ENCODE data around the gene HMGN3.

DNA sequence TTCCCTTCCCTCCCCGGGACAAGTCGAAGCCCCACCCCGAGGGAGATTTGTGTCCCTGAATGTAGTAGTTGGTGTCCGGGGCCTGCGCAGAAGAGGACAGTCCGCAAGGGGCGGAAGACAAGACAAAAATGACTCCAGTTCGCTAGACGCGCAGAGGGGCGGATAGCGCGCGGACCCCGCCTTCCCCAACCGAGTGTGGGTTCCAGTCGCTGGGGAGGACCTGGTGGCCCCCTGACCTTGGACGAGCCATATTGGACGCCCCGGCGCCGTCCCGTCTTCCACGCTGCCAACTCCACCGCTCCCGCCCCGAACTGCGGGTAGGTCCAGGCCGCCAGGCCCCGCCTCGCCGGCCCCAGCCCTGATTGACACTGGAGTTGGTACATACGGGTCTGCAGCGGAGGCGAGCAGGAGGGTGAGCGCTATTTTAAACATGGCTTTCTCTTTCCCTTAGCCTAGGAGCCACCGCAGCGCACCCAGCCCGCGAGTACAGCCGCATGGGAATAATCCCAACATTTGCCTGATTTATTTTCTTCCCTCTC lies 802 bp downstream of the HMGN3 start:
- TF ChIP-seq, protein P1, sequence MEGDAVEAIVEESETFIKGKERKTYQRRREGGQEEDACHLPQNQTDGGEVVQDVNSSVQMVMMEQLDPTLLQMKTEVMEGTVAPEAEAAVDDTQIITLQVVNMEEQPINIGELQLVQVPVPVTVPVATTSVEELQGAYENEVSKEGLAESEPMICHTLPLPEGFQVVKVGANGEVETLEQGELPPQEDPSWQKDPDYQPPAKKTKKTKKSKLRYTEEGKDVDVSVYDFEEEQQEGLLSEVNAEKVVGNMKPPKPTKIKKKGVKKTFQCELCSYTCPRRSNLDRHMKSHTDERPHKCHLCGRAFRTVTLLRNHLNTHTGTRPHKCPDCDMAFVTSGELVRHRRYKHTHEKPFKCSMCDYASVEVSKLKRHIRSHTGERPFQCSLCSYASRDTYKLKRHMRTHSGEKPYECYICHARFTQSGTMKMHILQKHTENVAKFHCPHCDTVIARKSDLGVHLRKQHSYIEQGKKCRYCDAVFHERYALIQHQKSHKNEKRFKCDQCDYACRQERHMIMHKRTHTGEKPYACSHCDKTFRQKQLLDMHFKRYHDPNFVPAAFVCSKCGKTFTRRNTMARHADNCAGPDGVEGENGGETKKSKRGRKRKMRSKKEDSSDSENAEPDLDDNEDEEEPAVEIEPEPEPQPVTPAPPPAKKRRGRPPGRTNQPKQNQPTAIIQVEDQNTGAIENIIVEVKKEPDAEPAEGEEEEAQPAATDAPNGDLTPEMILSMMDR (IDR thresholded peaks at IDR 0.05) = peak in 5 of 6 experiments; percentile 15 to 47 (median 36)
- peak in 1 of 2 donors; percentile 83 for TF ChIP-seq POLR2A (IDR thresholded peaks at IDR 0.05)

Measured in thyroid gland (tissue), 4 donors.